ENCODE measurements around the gene HINT3. TPM values are rescaled to one million over a fixed set of nuclear protein-coding genes. Genes with fewer than 3 reads are reported as not detected.

The HINT3 gene
- total and polyA plus RNA-seq, 2 experiments from 2014 or later: 1.8 to 8.0 TPM

- no peak overlapping the region for H3K27ac Mint-ChIP-seq
- Histone ChIP-seq H3K4me3 (no peak overlapping the region), H3F3A (replicated peaks; ENCODE audit: low read depth) (0 out of 2 replicates have a peak, but pooled peaks cover 3% of the 10 kb centered on the region), H3K36me3 (ENCODE audit: insufficient read depth) (no peaks in the 10 kb centered on the region), H3K79me2 (replicated peaks; ENCODE audit: insufficient read depth) (no peaks in the 10 kb centered on the region), H2AFZ (no peak overlapping the region), H3K27ac (ENCODE audit: low read depth) (no peak overlapping the region), H3K27me3 (ENCODE audit: insufficient read depth) (no peaks in the 10 kb centered on the region), H4K20me1 (replicated peaks; ENCODE audit: insufficient read depth) (no peaks in the 10 kb centered on the region), H3K9me2 (ENCODE audit: insufficient read depth) (no peaks in the 10 kb centered on the region), H3K4me2 (no peak overlapping the region), H3K4me1 (ENCODE audit: insufficient read depth) (no peaks in the 10 kb centered on the region)
- ATAC-seq: no peak
- H3K4me3 Mint-ChIP-seq: no peak overlapping the region
- no peak for DNase-seq (ENCODE audit: low spot score)
- H3K4me1 Mint-ChIP-seq: peaks cover 1% of the 10 kb centered on the region
- H3K27me3 Mint-ChIP-seq (ENCODE audit: insufficient read depth, low read depth, poor library complexity): no peaks in the 10 kb centered on the region
- H3K36me3 Mint-ChIP-seq (ENCODE audit: low read depth): no peaks in the 10 kb centered on the region
- TF ChIP-seq ZNF462 (CRISPR knock-in tag; IDR thresholded peaks at IDR 0.05): no peak
- TF ChIP-seq STAT1 (IDR thresholded peaks at IDR 0.05; ENCODE audit: unreplicated experiment): no peak
- TF ChIP-seq EZH2 (IDR thresholded peaks at IDR 0.05; ENCODE audit: low read depth, unreplicated experiment): no peak
- TF ChIP-seq CREB1 (CRISPR knock-in tag; IDR thresholded peaks at IDR 0.05; ENCODE audit: low read depth): no peak
- TF ChIP-seq JUNB (IDR thresholded peaks at IDR 0.05; ENCODE audit: unreplicated experiment): no peak
- TF ChIP-seq ETS1 (IDR thresholded peaks at IDR 0.05): no peak
- no peak for TF ChIP-seq REST (IDR thresholded peaks at IDR 0.05; ENCODE audit: unreplicated experiment)
- TF ChIP-seq NANOG (IDR thresholded peaks at IDR 0.05; ENCODE audit: borderline replicate concordance): no peak
- TF ChIP-seq ZNF114 (CRISPR knock-in tag; IDR thresholded peaks at IDR 0.05): no peak
- no peak for TF ChIP-seq ZNF331 (CRISPR knock-in tag; IDR thresholded peaks at IDR 0.05; ENCODE audit: low read depth)
- TF ChIP-seq EZH2phosphoT487 (IDR thresholded peaks at IDR 0.05; ENCODE audit: unreplicated experiment): no peak
- no peaks in the 10 kb centered on the region for H3K9me3 Mint-ChIP-seq
These were observed 11.7 kb upstream of the HINT3 start for GRCh38 chr6:125944896-125945295.

Data from GM23338 (cell line).